H1 (cell line): ENCODE results near the gene MRM1. TPM values are rescaled to one million over a fixed set of nuclear protein-coding genes. Genes with fewer than 3 reads are reported as not detected.
A peak's percentile ranks its signal among the peaks of the same experiment; 100 is the strongest.

ENCODE experiments used
- CTCF ChIA-PET: fragments of 300-600 bp; sonication (Branson Sonifier 250); formaldehyde crosslinking; loops from one replicate; lab custom pipeline; 2021; ENCODE audit not compliant: partially characterized antibody; lab: Charles Lee
- POLR2A ChIA-PET: fragments of 300-600 bp; sonication (Branson Sonifier 250); formaldehyde crosslinking; loops from one replicate; lab custom pipeline; 2021; ENCODE audit warnings: inconsistent platforms; ENCODE audit not compliant: partially characterized antibody; lab: Charles Lee
- DNase-seq, 2 experiments: peaks; one replicate each; pipeline versions ENCODE4 v3.0.0 to v3.0.0-alpha.2; 2010 to 2022; ENCODE audit warnings: low spot score in 2 of 2, low read depth in 1 of 2, mixed read lengths in 1 of 2
- FAIRE-seq: peaks from 2 replicates; lab custom pipeline; 2011; peaks lifted over from hg19 to GRCh38; lab: Jason Lieb, UNC
- H2AFZ ChIP-seq: 2 replicates; pipeline ENCODE4 v1.8.1; 2012; ENCODE audit warnings: low read length, inconsistent platforms
- H2AK5ac ChIP-seq: 2 replicates; pipeline ENCODE4 v1.6.1; 2013; ENCODE audit warnings: low read depth, low read length
- H2BK120ac ChIP-seq: replicated peaks from 2 replicates; pipeline ENCODE3; 2013; ENCODE audit warnings: low read depth, low read length, inconsistent platforms
- H2BK12ac ChIP-seq: 2 replicates; pipeline ENCODE4 v1.6.1; 2013; ENCODE audit warnings: low read depth, low read length
- H2BK15ac ChIP-seq: 2 replicates; pipeline ENCODE4 v1.6.1; 2013; ENCODE audit warnings: low read length
- H2BK20ac ChIP-seq: 2 replicates; pipeline ENCODE4 v1.6.1; 2013; ENCODE audit warnings: low read length
- H2BK5ac ChIP-seq: 2 replicates; pipeline ENCODE4 v1.6.1; 2013; ENCODE audit warnings: low read depth, low read length
- H3K14ac ChIP-seq: 2 replicates; pipeline ENCODE4 v1.6.1; 2013; ENCODE audit warnings: inconsistent platforms; ENCODE audit not compliant: insufficient read length
- H3K18ac ChIP-seq: 2 replicates; pipeline ENCODE4 v1.6.1; 2013; ENCODE audit warnings: low read length; ENCODE audit errors: extremely low read depth
- H3K23ac ChIP-seq: 2 replicates; pipeline ENCODE4 v1.6.1; 2013; ENCODE audit warnings: inconsistent platforms; ENCODE audit not compliant: insufficient read length
- H3K23me2 ChIP-seq: 2 replicates; pipeline ENCODE4 v1.6.1; 2013; ENCODE audit warnings: low read depth, low read length
- H3K27ac ChIP-seq: 2 replicates; pipeline ENCODE4 v1.6.1; 2011; ENCODE audit warnings: low read depth, low read length, inconsistent platforms
- H3K27me3 ChIP-seq, 4 experiments: replicated peaks in 1 of 4; 1 replicate in 1 of 4; 2 replicates in 3 of 4; pipeline versions ENCODE4 v1.6.1 to v1.8.1; 2011 to 2013; ENCODE audit warnings: low read length in 3 of 4, mild to moderate bottlenecking in 3 of 4, inconsistent platforms in 2 of 4, mixed read lengths in 2 of 4, moderate library complexity in 1 of 4; ENCODE audit not compliant: control insufficient read depth in 3 of 4, insufficient read depth in 3 of 4; ENCODE audit errors: extremely low read depth in 1 of 4
- H3K36me3 ChIP-seq, 4 experiments: 2 replicates each; pipeline versions ENCODE4 v1.6.1 to v1.8.1; 2011 to 2013; ENCODE audit warnings: mild to moderate bottlenecking in 4 of 4, low read length in 3 of 4, moderate library complexity in 2 of 4, control low read depth in 1 of 4, inconsistent platforms in 1 of 4; ENCODE audit not compliant: insufficient read depth in 4 of 4, control insufficient read depth in 2 of 4
- H3K4ac ChIP-seq: replicated peaks from 2 replicates; pipeline ENCODE3; 2013; ENCODE audit warnings: low read length, low read depth, mixed read lengths, inconsistent platforms; ENCODE audit not compliant: insufficient read length
- H3K4me1 ChIP-seq, 4 experiments: replicated peaks in 1 of 4; 1 replicate in 1 of 4; 2 replicates in 3 of 4; pipeline versions ENCODE4 v1.6.1 to v1.8.1; 2011 to 2013; ENCODE audit warnings: low read length in 3 of 4, inconsistent platforms in 2 of 4, mixed read lengths in 1 of 4; ENCODE audit not compliant: insufficient read depth in 4 of 4, control insufficient read depth in 3 of 4
- H3K4me2 ChIP-seq, 2 experiments: 2 replicates each; pipeline versions ENCODE4 v1.6.1 to v1.8.1; 2011 to 2013; ENCODE audit warnings: low read depth in 2 of 2, low read length in 2 of 2, control low read depth in 1 of 2, inconsistent platforms in 1 of 2, mild to moderate bottlenecking in 1 of 2; ENCODE audit not compliant: insufficient read depth in 1 of 2
- H3K4me3 ChIP-seq, 4 experiments: fragments of 200-600, 300-600 bp in 1 of 4; sonication (generic), shearing (Covaris generic), sonication (Bioruptor Twin) in 1 of 4; 2 replicates each; pipeline versions ENCODE4 v1.5.1 to v1.8.1; 2011 to 2016; ENCODE audit warnings: low read length in 4 of 4, low read depth in 3 of 4, control low read depth in 2 of 4, inconsistent platforms in 2 of 4, mild to moderate bottlenecking in 2 of 4, mixed read lengths in 1 of 4, moderate library complexity in 1 of 4; ENCODE audit not compliant: insufficient read depth in 2 of 4; ENCODE audit errors: extremely low read depth in 1 of 4
- H3K56ac ChIP-seq: replicated peaks from 2 replicates; pipeline ENCODE3; 2013; ENCODE audit warnings: low read depth, mild to moderate bottlenecking, mixed read lengths, low read length, inconsistent platforms; ENCODE audit not compliant: insufficient read length
- H3K79me1 ChIP-seq: 2 replicates; pipeline ENCODE4 v1.6.1; 2013; ENCODE audit warnings: low read depth, low read length, control low read depth
- H3K79me2 ChIP-seq, 2 experiments: 2 replicates each; pipeline versions ENCODE4 v1.6.1 to v1.8.1; 2012 to 2013; ENCODE audit warnings: low read length in 2 of 2, mild to moderate bottlenecking in 2 of 2, inconsistent platforms in 1 of 2; ENCODE audit not compliant: insufficient read depth in 2 of 2, control insufficient read depth in 1 of 2
- H3K9ac ChIP-seq, 4 experiments: replicated peaks in 1 of 4; 1 replicate in 1 of 4; 2 replicates in 3 of 4; pipeline versions ENCODE4 v1.6.1 to v1.8.1; 2011 to 2013; ENCODE audit warnings: low read depth in 3 of 4, low read length in 3 of 4, control low read depth in 2 of 4, mild to moderate bottlenecking in 2 of 4, moderate library complexity in 2 of 4, inconsistent platforms in 1 of 4; ENCODE audit errors: extremely low read depth in 1 of 4
- H3K9me3 ChIP-seq, 2 experiments: 2 replicates each; pipeline versions ENCODE4 v1.6.1 to v1.8.1; 2012 to 2013; ENCODE audit warnings: mild to moderate bottlenecking in 2 of 2, moderate library complexity in 2 of 2, control low read depth in 1 of 2, inconsistent platforms in 1 of 2, low read depth in 1 of 2, low read length in 1 of 2, mixed read lengths in 1 of 2; ENCODE audit not compliant: insufficient read depth in 2 of 2
- H4K20me1 ChIP-seq, 2 experiments: replicated peaks in 1 of 2; 2 replicates each; pipeline versions ENCODE3 to v1.8.1; 2011 to 2013; ENCODE audit warnings: inconsistent platforms in 2 of 2, low read length in 2 of 2, mild to moderate bottlenecking in 1 of 2; ENCODE audit not compliant: insufficient read depth in 2 of 2, control insufficient read depth in 1 of 2
- H4K5ac ChIP-seq: 2 replicates; pipeline ENCODE4 v1.6.1; 2013; ENCODE audit warnings: low read length, low read depth, mixed read lengths, inconsistent platforms; ENCODE audit not compliant: insufficient read length
- H4K8ac ChIP-seq: 2 replicates; pipeline ENCODE4 v1.8.0; 2013; ENCODE audit warnings: mild to moderate bottlenecking, moderate library complexity, low read length, inconsistent platforms; ENCODE audit not compliant: insufficient read depth; ENCODE audit errors: extremely low read depth
- H4K91ac ChIP-seq: replicated peaks from 2 replicates; pipeline ENCODE3; 2013; ENCODE audit warnings: low read length, mixed read lengths, inconsistent platforms; ENCODE audit not compliant: insufficient read length
- BCL11A ChIP-seq, 2 experiments: IDR thresholded peaks; one replicate each; pipeline ENCODE4 v1.6.1; 2011; ENCODE audit warnings: low read depth in 2 of 2, low read length in 2 of 2, mild to moderate bottlenecking in 2 of 2
- CBX5 ChIP-seq: fragments of 300-800, 300-1000 bp; sonication (generic); IDR thresholded peaks from 2 replicates; pipeline ENCODE4 v1.7.1; 2016; ENCODE audit warnings: antibody characterized with exemption, low read length, low read depth
- CBX8 ChIP-seq: fragments of 300-800, 300-1000 bp; sonication (generic); IDR thresholded peaks from 2 replicates; pipeline ENCODE4 v1.7.1; 2016; ENCODE audit warnings: low read depth, low read length, borderline replicate concordance
- EP300 ChIP-seq, 2 experiments: IDR thresholded peaks; 1 replicate in 1 of 2; 2 replicates in 1 of 2; pipeline ENCODE4 v1.6.1; 2011 to 2012; ENCODE audit warnings: low read depth in 2 of 2, low read length in 2 of 2, mild to moderate bottlenecking in 2 of 2, borderline replicate concordance in 1 of 2, inconsistent platforms in 1 of 2, moderate library complexity in 1 of 2
- GTF2F1 ChIP-seq: IDR thresholded peaks from 2 replicates; pipeline ENCODE4 v1.6.1; 2012; ENCODE audit warnings: low read depth, low read length, improper control_type of control experiment, borderline replicate concordance
- MAFK ChIP-seq: IDR thresholded peaks from 2 replicates; pipeline ENCODE4 v1.6.1; 2012; ENCODE audit warnings: low read depth, mild to moderate bottlenecking, improper control_type of control experiment, low read length
- NRF1 ChIP-seq: IDR thresholded peaks from 2 replicates; pipeline ENCODE4 v1.6.1; 2011; ENCODE audit warnings: mild to moderate bottlenecking, low read depth, low read length, improper control_type of control experiment
- RAD21 ChIP-seq, 2 experiments: IDR thresholded peaks in 1 of 2; conservative IDR thresholded peaks in 1 of 2; 2 replicates each; pipeline ENCODE4 v1.6.1; 2011; ENCODE audit warnings: low read depth in 2 of 2, low read length in 2 of 2, improper control_type of control experiment in 1 of 2, inconsistent platforms in 1 of 2, mild to moderate bottlenecking in 1 of 2, moderate library complexity in 1 of 2
- RFX5 ChIP-seq: IDR thresholded peaks from 2 replicates; pipeline ENCODE4 v1.6.1; 2011; ENCODE audit warnings: low read depth, low read length, improper control_type of control experiment, borderline replicate concordance
- TEAD4 ChIP-seq: IDR thresholded peaks from 2 replicates; pipeline ENCODE4 v1.6.1; 2012; ENCODE audit warnings: low read depth, low read length, inconsistent platforms, mixed read lengths
- USF2 ChIP-seq: IDR thresholded peaks from 2 replicates; pipeline ENCODE4 v1.6.1; 2011; ENCODE audit warnings: low read length, improper control_type of control experiment
- WGBS, 2 experiments: shearing (Covaris generic) in 1 of 2; methylation state at CpG; one replicate each; pipeline versions ENCODE4 v1.1.6 to v1.1.7; 2013 to 2015; ENCODE audit warnings: low lambda C conversion rate in 2 of 2, mixed read lengths in 2 of 2, inconsistent platforms in 1 of 2, low coverage in 1 of 2, missing lambda C conversion rate in 1 of 2; ENCODE audit not compliant: insufficient replicate concordance in 2 of 2, insufficient coverage in 1 of 2, insufficient read length in 1 of 2; ENCODE audit errors: extremely low coverage in 1 of 2, missing lambda C conversion rate in 1 of 2; 5-methylcytosine and 5-hydroxymethylcytosine counted together
- polyA plus RNA-seq, 7 experiments: library from polyadenylated mRNA; depleted of rRNA in 3 of 7; stranded (reverse) in 5 of 7; unstranded in 2 of 7; fragments of >200 nt in 5 of 7; fragments of 200-250 nt in 2 of 7; gene quantifications; 1 replicate in 5 of 7; 2 replicates in 1 of 7; 4 replicates in 1 of 7; pipeline versions ENCODE4 v1.2.1 to v1.2.3, GENCODE V29; 2011 to 2013; ENCODE audit warnings: missing spikeins in 2 of 7, mixed read lengths in 2 of 7
- total RNA-seq: library from RNA; stranded (reverse); fragmentation: NEBNext Ultra II Directional; extraction: Animal tissue kit (Norgen Biotek cat#: 25700); gene quantifications from 2 replicates; pipeline ENCODE4 v1.2.1, GENCODE V29; 2021

MRM1 gene
- total and polyA plus RNA-seq, 2 of the 8 experiments (the other 6 are each of a cell fraction or from before 2014, with no cell fraction given) = 9.9 to 11.2 TPM

GRCh38 chr17:36657390-36657762 is 56.0 kb downstream of the MRM1 start:
- H2AK5ac ChIP-seq = peak overlapping the region; percentile 96; the same call in 1 of the 2 replicates
- peak overlapping the region; percentile 93; the same call in 1 of the 2 replicates for H2BK20ac ChIP-seq
- no peak overlapping the region for H3K27ac ChIP-seq
- peak overlapping the region; percentile 1 for H3K18ac ChIP-seq
- H3K79me2 ChIP-seq = no peaks in the 10 kb centered on the region
- no peak overlapping the region for H3K56ac ChIP-seq
- peak overlapping the region in 2 of 4 experiments; percentile 34; a peak in 2 of 7 replicates for H3K9ac ChIP-seq
- peaks cover 0 to 4% (median 3%) of the 10 kb centered on the region in 4 experiments; a peak in 3 of 7 replicates for H3K4me1 ChIP-seq
- H3K23ac ChIP-seq = no peak overlapping the region
- no peak overlapping the region for H2AFZ ChIP-seq
- no peaks in the 10 kb centered on the region for H3K36me3 ChIP-seq
- H4K91ac ChIP-seq = peak overlapping the region; percentile 18
- H3K4me2 ChIP-seq = peak overlapping the region; percentile 70 to 89
- H4K20me1 ChIP-seq = peaks cover 0 to 10% of the 10 kb centered on the region in 2 experiments
- FAIRE-seq = no peak
- H3K4me3 ChIP-seq = peak overlapping the region; percentile 44 to 81 (median 66)
- ChIA-PET POLR2A (interaction anchor here (0.9 to 1.9 kb wide), 4 partner anchors 9 to 22 kb away, joined by 3 to 7 read pairs (median 5); no protein-coding TSS in a partner anchor), CTCF (interaction anchor here (0.9 to 9.2 kb wide), 14 partner anchors 10 to 391 kb away, joined by 3 to 86 read pairs (median 4); no protein-coding TSS in a partner anchor)
- H3K27me3 ChIP-seq = peaks cover 0 to 10% (median 3%) of the 10 kb centered on the region in 4 experiments; a peak in 3 of 7 replicates
- H4K5ac ChIP-seq = no peak overlapping the region
- 0 out of 2 replicates have a peak overlapping the region, but pooled peaks have one; percentile 66 for H2BK5ac ChIP-seq
- peak overlapping the region; percentile 76; the same call in 1 of the 2 replicates for H4K8ac ChIP-seq
- no peaks in the 10 kb centered on the region for H3K79me1 ChIP-seq
- H2BK12ac ChIP-seq = peak overlapping the region; percentile 98; the same call in 1 of the 2 replicates
- peak overlapping the region; percentile 33 for H2BK120ac ChIP-seq
- WGBS, 2 experiments = 59% methylated on average over 25 of the region's 25 CpGs; no CpG with 5 or more reads in 1 of the 2 experiments
- no peaks in the 10 kb centered on the region for H3K9me3 ChIP-seq
- no peak for DNase-seq
- peak overlapping the region; percentile 100 for H2BK15ac ChIP-seq
- no peak overlapping the region for H3K14ac ChIP-seq
- H3K23me2 ChIP-seq = peaks cover 9% of the 10 kb centered on the region; the same call in 1 of the 2 replicates
- H3K4ac ChIP-seq = peak overlapping the region; percentile 16
- TF ChIP-seq MAFK (no peak), USF2 (no peak), TEAD4 (no peak), BCL11A (IDR thresholded peaks at IDR 0.05; ENCODE audit: low read depth in 2 of 2, low read length in 2 of 2) (no peak), GTF2F1 (no peak), CBX5 (no peak), RFX5 (no peak), NRF1 (no peak), EP300 (IDR thresholded peaks at IDR 0.05; ENCODE audit: borderline replicate concordance in 1 of 2, low read depth in 2 of 2, low read length in 2 of 2) (no peak), RAD21 (IDR thresholded peaks at IDR 0.05 in 1 of 2, conservative IDR thresholded peaks at IDR 0.05 in 1 of 2; ENCODE audit: low read depth in 2 of 2, low read length in 2 of 2) (no peak), CBX8 (no peak)
